Sigmoid colon (tissue), 4 donors: ENCODE results near the gene IQCE.

Experiments used
- EP300 ChIP-seq, 4 donors: sonication (generic); formaldehyde crosslinking; IDR thresholded peaks; one replicate each; pipeline ENCODE4 v1.6.1; 2017; ENCODE audit warnings: antibody characterized with exemption in 4 of 4
- POLR2A ChIP-seq, 2 donors: fragments of 450-650 bp; IDR thresholded peaks; one replicate each; pipeline ENCODE4 v1.6.1; 2016; ENCODE audit warnings: antibody characterized with exemption in 2 of 2, mild to moderate bottlenecking in 2 of 2, moderate library complexity in 2 of 2
- TF ChIP-seq, protein P1 (sequence below), 4 experiments: fragments of 450-650 bp in 3 of 4; fragments of 200-600 bp in 1 of 4; IDR thresholded peaks; one replicate each; pipeline ENCODE4 v1.5.1; 2016 to 2019; ENCODE audit warnings: antibody characterized with exemption in 4 of 4, mild to moderate bottlenecking in 3 of 4, moderate library complexity in 2 of 4

DNA sequence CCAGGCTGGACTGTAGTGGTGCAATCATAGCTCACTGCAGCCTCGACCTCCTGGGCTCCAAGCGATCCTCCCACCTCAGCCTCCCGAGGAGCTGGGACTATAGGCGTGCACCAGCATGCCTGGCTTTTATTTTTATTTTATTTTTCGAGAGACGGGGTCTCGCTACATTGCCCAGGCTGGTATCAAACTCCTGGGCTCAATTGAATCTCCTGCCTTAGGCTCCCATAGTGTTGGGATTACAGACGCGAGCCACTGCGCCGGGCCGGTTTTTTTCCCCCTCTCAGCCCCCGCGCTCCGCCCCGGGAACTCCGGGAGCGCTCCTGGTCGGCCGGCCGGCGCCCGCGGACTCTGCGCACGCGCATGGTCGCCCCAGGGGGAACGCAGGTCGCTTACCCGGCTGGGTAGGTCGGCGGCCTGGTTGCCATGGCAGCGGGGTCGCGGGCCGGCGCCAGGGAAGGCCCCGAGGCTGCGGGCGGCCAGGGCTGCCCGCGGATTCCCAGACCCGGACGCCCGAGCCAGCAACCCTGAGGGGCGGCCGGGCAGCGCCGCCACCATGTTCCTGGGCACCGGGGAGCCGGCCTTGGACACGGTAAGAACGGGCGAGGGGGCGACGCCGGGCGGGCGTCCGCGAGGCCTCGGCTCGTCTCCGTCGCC lies at the start of gene IQCE:
- TF ChIP-seq, protein P1, sequence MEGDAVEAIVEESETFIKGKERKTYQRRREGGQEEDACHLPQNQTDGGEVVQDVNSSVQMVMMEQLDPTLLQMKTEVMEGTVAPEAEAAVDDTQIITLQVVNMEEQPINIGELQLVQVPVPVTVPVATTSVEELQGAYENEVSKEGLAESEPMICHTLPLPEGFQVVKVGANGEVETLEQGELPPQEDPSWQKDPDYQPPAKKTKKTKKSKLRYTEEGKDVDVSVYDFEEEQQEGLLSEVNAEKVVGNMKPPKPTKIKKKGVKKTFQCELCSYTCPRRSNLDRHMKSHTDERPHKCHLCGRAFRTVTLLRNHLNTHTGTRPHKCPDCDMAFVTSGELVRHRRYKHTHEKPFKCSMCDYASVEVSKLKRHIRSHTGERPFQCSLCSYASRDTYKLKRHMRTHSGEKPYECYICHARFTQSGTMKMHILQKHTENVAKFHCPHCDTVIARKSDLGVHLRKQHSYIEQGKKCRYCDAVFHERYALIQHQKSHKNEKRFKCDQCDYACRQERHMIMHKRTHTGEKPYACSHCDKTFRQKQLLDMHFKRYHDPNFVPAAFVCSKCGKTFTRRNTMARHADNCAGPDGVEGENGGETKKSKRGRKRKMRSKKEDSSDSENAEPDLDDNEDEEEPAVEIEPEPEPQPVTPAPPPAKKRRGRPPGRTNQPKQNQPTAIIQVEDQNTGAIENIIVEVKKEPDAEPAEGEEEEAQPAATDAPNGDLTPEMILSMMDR (IDR thresholded peaks at IDR 0.05) = no peak
- TF ChIP-seq POLR2A (IDR thresholded peaks at IDR 0.05) (no peak), EP300 (IDR thresholded peaks at IDR 0.05) (no peak)
